HG03280 (cell line): Measurements from ENCODE around the gene C20orf173.
A peak's percentile ranks its signal among the peaks of the same experiment; 100 is the strongest.

ENCODE experiments used
- ATAC-seq: cut with Tn5 transposase; IDR thresholded peaks from one replicate; pipeline ENCODE4 v1.9.1; 2021; ENCODE audit warnings: mild to moderate bottlenecking, moderate library complexity; ENCODE audit not compliant: unreplicated experiment

C20orf173 gene

GRCh38 chr20:35508493-35509218 is 20.8 kb downstream of the C20orf173 start:
- ATAC-seq: no peak

- ATAC-seq: no peak
Measured at GRCh38 chr20:35506872-35507638, 22.4 kb downstream of the C20orf173 start.

- no peak for ATAC-seq
Measured at GRCh38 chr20:35506179-35506578, 23.3 kb downstream of the C20orf173 start.

- ATAC-seq: no peak
Measured at GRCh38 chr20:35504751-35505150, 24.7 kb downstream of the C20orf173 start.

- ATAC-seq: no peak
Measured at GRCh38 chr20:35503841-35504561, 25.5 kb downstream of the C20orf173 start.

- no peak for ATAC-seq
Measured at GRCh38 chr20:35503281-35503680, 26.2 kb downstream of the C20orf173 start.

- ATAC-seq: no peak
Measured at GRCh38 chr20:35502352-35502751, 27.1 kb downstream of the C20orf173 start.

GRCh38 chr20:35499271-35499670 is 30.2 kb downstream of the C20orf173 start:
- no peak for ATAC-seq

- no peak for ATAC-seq
Measured at GRCh38 chr20:35497780-35498189, 31.7 kb downstream of the C20orf173 start.

GRCh38 chr20:35497320-35497719 is 32.1 kb downstream of the C20orf173 start:
- no peak for ATAC-seq

GRCh38 chr20:35496481-35496880 is 33.0 kb downstream of the C20orf173 start:
- no peak for ATAC-seq

GRCh38 chr20:35492352-35492751 is 37.1 kb downstream of the C20orf173 start:
- ATAC-seq: no peak

- no peak for ATAC-seq
Measured at GRCh38 chr20:35491823-35492222, 37.6 kb downstream of the C20orf173 start.

- ATAC-seq: peak; percentile 93
Measured at GRCh38 chr20:35490736-35491181, 38.7 kb downstream of the C20orf173 start.

- no peak for ATAC-seq
Measured at GRCh38 chr20:35489717-35490116, 39.7 kb downstream of the C20orf173 start.

- no peak for ATAC-seq
Measured at GRCh38 chr20:35487479-35487878, 42.0 kb downstream of the C20orf173 start.

- no peak for ATAC-seq
Measured at GRCh38 chr20:35479798-35480197, 49.7 kb downstream of the C20orf173 start.

GRCh38 chr20:35478804-35479472 is 50.5 kb downstream of the C20orf173 start:
- no peak for ATAC-seq
